Measurements from ENCODE around the gene PTPRR.

Gene PTPRR

DNA sequence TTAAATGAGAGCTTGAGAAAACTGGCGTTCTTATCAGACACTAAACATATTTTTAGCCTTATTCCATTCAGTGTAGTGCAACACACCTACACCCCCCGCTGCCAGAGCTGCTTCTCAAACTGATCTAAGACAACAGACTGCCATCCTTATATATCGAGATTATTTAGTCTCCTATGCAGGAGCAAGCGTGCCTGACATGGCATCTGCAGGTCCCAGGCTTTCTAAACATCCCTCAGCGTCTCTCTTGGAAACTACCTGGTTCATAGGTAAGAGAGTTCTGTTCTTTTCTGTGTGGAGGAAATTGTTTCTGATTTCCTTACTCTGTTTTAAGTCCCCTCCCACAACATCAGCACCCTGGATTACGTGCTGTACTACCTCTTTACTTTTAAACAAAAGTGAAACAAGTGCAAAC lies 166.2 kb downstream of the PTPRR start:
- H3K4me3 ChIP-seq (ENCODE audit: low read length, poor library complexity, severe bottlenecking): no peak overlapping the region
- H3K9ac ChIP-seq (ENCODE audit: low read depth, low read length, poor library complexity, severe bottlenecking): no peak overlapping the region
- no peaks in the 10 kb centered on the region for H4K20me1 ChIP-seq (ENCODE audit: insufficient read depth, low read length, poor library complexity, severe bottlenecking)
- H3K9me2 ChIP-seq (replicated peaks; ENCODE audit: low read depth, low read length): no peaks in the 10 kb centered on the region
- no peaks in the 10 kb centered on the region for H3K36me3 ChIP-seq (ENCODE audit: insufficient read depth, low read length)
- H3K27me3 ChIP-seq (ENCODE audit: insufficient read depth, low read length, poor library complexity, severe bottlenecking): no peaks in the 10 kb centered on the region
- no peaks in the 10 kb centered on the region for H3F3A ChIP-seq (ENCODE audit: low read depth)
- H3K79me2 ChIP-seq (ENCODE audit: insufficient read depth, low read length): no peaks in the 10 kb centered on the region
- H3K4me2 ChIP-seq (ENCODE audit: low read depth, low read length, poor library complexity, severe bottlenecking): no peak overlapping the region
- 0 out of 2 replicates have a peak overlapping the region, but pooled peaks have one; percentile 32 for H2AFZ ChIP-seq (ENCODE audit: low read length)
- no peak for TF ChIP-seq CTCF (conservative IDR thresholded peaks at IDR 0.05; ENCODE audit: low read length)
- no peak for TF ChIP-seq EZH2phosphoT487 (IDR thresholded peaks at IDR 0.05; ENCODE audit: borderline replicate concordance)
- H3K4me1 ChIP-seq (ENCODE audit: insufficient read depth, low read length, poor library complexity, severe bottlenecking): no peaks in the 10 kb centered on the region
- H3K9me3 ChIP-seq (ENCODE audit: insufficient read depth, low read depth, low read length): no peaks in the 10 kb centered on the region

DNA sequence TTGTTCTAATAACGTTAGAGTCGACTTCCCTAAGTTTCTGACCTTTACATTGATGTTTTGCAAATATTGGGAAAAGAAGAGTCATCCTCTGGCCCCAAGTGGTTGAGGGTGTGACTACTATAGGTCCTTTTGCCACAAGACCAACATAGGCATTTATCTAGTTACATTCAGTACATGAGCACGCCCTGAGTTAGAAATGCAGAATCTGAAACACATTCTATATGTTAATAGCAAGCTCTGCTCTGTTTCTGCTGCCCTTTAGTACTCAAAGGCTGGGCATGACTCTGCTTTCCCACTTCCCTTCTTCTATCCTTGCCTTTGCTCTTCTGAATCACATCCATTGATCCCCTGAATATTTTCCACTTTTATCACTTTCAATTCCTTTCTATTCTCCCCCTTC lies 168.2 kb downstream of the PTPRR start:
- Histone ChIP-seq H3K4me1 (ENCODE audit: insufficient read depth, low read length, poor library complexity, severe bottlenecking) (no peaks in the 10 kb centered on the region), H3K27me3 (ENCODE audit: insufficient read depth, low read length, poor library complexity, severe bottlenecking) (no peaks in the 10 kb centered on the region), H3K4me2 (ENCODE audit: low read depth, low read length, poor library complexity, severe bottlenecking) (no peak overlapping the region), H3F3A (ENCODE audit: low read depth) (no peaks in the 10 kb centered on the region), H3K9ac (ENCODE audit: low read depth, low read length, poor library complexity, severe bottlenecking) (no peak overlapping the region), H3K4me3 (ENCODE audit: low read length, poor library complexity, severe bottlenecking) (no peak overlapping the region), H4K20me1 (ENCODE audit: insufficient read depth, low read length, poor library complexity, severe bottlenecking) (no peaks in the 10 kb centered on the region), H3K36me3 (ENCODE audit: insufficient read depth, low read length) (no peaks in the 10 kb centered on the region), H3K9me2 (replicated peaks; ENCODE audit: low read depth, low read length) (no peaks in the 10 kb centered on the region), H2AFZ (ENCODE audit: low read length) (no peak overlapping the region), H3K79me2 (ENCODE audit: insufficient read depth, low read length) (no peaks in the 10 kb centered on the region), H3K9me3 (ENCODE audit: insufficient read depth, low read depth, low read length) (no peaks in the 10 kb centered on the region)
- no peak for TF ChIP-seq EZH2phosphoT487 (IDR thresholded peaks at IDR 0.05; ENCODE audit: borderline replicate concordance)
- TF ChIP-seq CTCF (conservative IDR thresholded peaks at IDR 0.05; ENCODE audit: low read length): no peak

DNA sequence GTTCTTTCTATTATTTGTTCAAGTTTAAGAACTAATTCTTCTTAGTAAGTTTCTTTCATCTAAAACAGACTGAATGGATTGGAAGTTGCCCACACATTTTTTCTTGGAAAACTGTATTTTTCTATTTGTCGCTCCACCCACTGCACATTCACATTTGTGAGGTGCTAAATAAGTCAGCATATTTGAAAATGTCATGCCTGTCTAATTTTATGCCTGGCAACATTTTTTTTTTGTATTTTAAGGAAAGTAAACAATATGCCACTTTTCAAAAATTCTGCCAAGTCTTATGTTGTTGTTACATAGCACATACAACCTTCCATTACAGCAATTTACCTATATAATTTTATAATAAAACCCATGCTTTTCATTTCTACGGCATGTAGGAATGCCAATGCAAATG lies 170.6 kb downstream of the PTPRR start:
- TF ChIP-seq EZH2phosphoT487 (IDR thresholded peaks at IDR 0.05; ENCODE audit: borderline replicate concordance): no peak
- no peak for TF ChIP-seq CTCF (conservative IDR thresholded peaks at IDR 0.05; ENCODE audit: low read length)
- no peaks in the 10 kb centered on the region for H3K9me3 ChIP-seq (ENCODE audit: insufficient read depth, low read depth, low read length)
- no peaks in the 10 kb centered on the region for H3K36me3 ChIP-seq (ENCODE audit: insufficient read depth, low read length)
- no peak overlapping the region for H3K9ac ChIP-seq (ENCODE audit: low read depth, low read length, poor library complexity, severe bottlenecking)
- H3K9me2 ChIP-seq (replicated peaks; ENCODE audit: low read depth, low read length): no peaks in the 10 kb centered on the region
- H4K20me1 ChIP-seq (ENCODE audit: insufficient read depth, low read length, poor library complexity, severe bottlenecking): no peaks in the 10 kb centered on the region
- H3K4me3 ChIP-seq (ENCODE audit: low read length, poor library complexity, severe bottlenecking): no peak overlapping the region
- H3F3A ChIP-seq (ENCODE audit: low read depth): no peaks in the 10 kb centered on the region
- no peak overlapping the region for H3K4me2 ChIP-seq (ENCODE audit: low read depth, low read length, poor library complexity, severe bottlenecking)
- no peaks in the 10 kb centered on the region for H3K4me1 ChIP-seq (ENCODE audit: insufficient read depth, low read length, poor library complexity, severe bottlenecking)
- no peak overlapping the region for H2AFZ ChIP-seq (ENCODE audit: low read length)
- H3K27me3 ChIP-seq (ENCODE audit: insufficient read depth, low read length, poor library complexity, severe bottlenecking): no peaks in the 10 kb centered on the region
- no peaks in the 10 kb centered on the region for H3K79me2 ChIP-seq (ENCODE audit: insufficient read depth, low read length)

Measured in Loucy (cell line).